GM18505 (cell line): Measurements from ENCODE around the gene CPLX3.
A peak's percentile ranks its signal among the peaks of the same experiment; 100 is the strongest.

Experiments
- ATAC-seq: cut with Tn5 transposase; IDR thresholded peaks from one replicate; pipeline ENCODE4 v1.9.1; 2021; ENCODE audit not compliant: unreplicated experiment
- POLR2A ChIP-seq: IDR thresholded peaks from 4 replicates; pipeline ENCODE4 v1.6.1; 2011; ENCODE audit warnings: borderline replicate concordance; ENCODE audit not compliant: insufficient read depth, insufficient read length; ENCODE audit errors: extremely low read depth

The CPLX3 gene

GRCh38 chr15:74826364-74826819 is at the start of gene CPLX3:
CPLX3 (plus strand) TSS chr15:74826627; CDS start chr15:74826704, 77 bp downstream.
- ATAC-seq = no peak
- TF ChIP-seq POLR2A = no peak

GRCh38 chr15:74776821-74777768 is 49.3 kb upstream of the CPLX3 start:
- peak; percentile 34 for ATAC-seq

GRCh38 chr15:74777769-74778598 is 48.4 kb upstream of the CPLX3 start:
- no peak for TF ChIP-seq POLR2A
- ATAC-seq = peak; percentile 4

More at GRCh38 chr15:74776821-74777768, 49.3 kb upstream of the CPLX3 start:
- TF ChIP-seq POLR2A = peak; percentile 64

GRCh38 chr15:74778599-74778970 is 47.8 kb upstream of the CPLX3 start:
- ATAC-seq = no peak
- TF ChIP-seq POLR2A = no peak

- TF ChIP-seq POLR2A = no peak
- no peak for ATAC-seq
These were observed 47.2 kb upstream of the CPLX3 start for GRCh38 chr15:74779162-74779648.

- peak; percentile 54 for TF ChIP-seq POLR2A
- ATAC-seq = no peak
These were observed 45.6 kb upstream of the CPLX3 start for GRCh38 chr15:74780523-74781430.

GRCh38 chr15:74781431-74782258 is 44.8 kb upstream of the CPLX3 start, which contains the start of gene CSK:
CSK (plus strand) TSS chr15:74782080; CDS start chr15:74798298, 16,218 bp downstream.
- ATAC-seq = peak; percentile 36
- peak; percentile 66 for TF ChIP-seq POLR2A

- TF ChIP-seq POLR2A = peak; percentile 7
These were observed 44.0 kb upstream of the CPLX3 start for GRCh38 chr15:74782259-74783071.

GRCh38 chr15:74783072-74783807 is 43.2 kb upstream of the CPLX3 start:
- no peak for ATAC-seq
- TF ChIP-seq POLR2A = peak; percentile 43

More at GRCh38 chr15:74782259-74783071, 44.0 kb upstream of the CPLX3 start:
- ATAC-seq = peak; percentile 13

- ATAC-seq = no peak
- no peak for TF ChIP-seq POLR2A
These were observed 42.6 kb upstream of the CPLX3 start for GRCh38 chr15:74783808-74784175.
